Ascending aorta (tissue), 2 donors: ENCODE measurements around the gene WFDC1. TPM values are rescaled to one million over a fixed set of nuclear protein-coding genes. Genes with fewer than 3 reads are reported as not detected.

Source experiments
- DNase-seq, 2 donors: peaks; one replicate each; pipeline ENCODE4 v3.0.0-alpha.2; 2019; ENCODE audit warnings: low spot score in 2 of 2
- H3K27ac ChIP-seq, 2 donors: fragments of 200-600 bp; sonication (generic); one replicate each; pipeline ENCODE4 v1.5.1; 2016 to 2017; ENCODE audit warnings: mild to moderate bottlenecking in 1 of 2
- H3K27me3 ChIP-seq: fragments of 200-600 bp; sonication (generic); one replicate; pipeline ENCODE4 v1.5.1; 2017
- H3K36me3 ChIP-seq, 2 donors: fragments of 200-600 bp; sonication (generic); one replicate each; pipeline ENCODE4 v1.5.1; 2016
- H3K4me1 ChIP-seq, 2 donors: fragments of 200-600 bp; sonication (generic); one replicate each; pipeline ENCODE4 v1.5.1; 2016 to 2017; ENCODE audit warnings: mild to moderate bottlenecking in 1 of 2
- H3K4me3 ChIP-seq, 2 donors: fragments of 200-600 bp; sonication (generic); one replicate each; pipeline ENCODE4 v1.5.1; 2016 to 2017; ENCODE audit warnings: mild to moderate bottlenecking in 1 of 2
- H3K9me3 ChIP-seq, 2 donors: fragments of 200-600 bp; sonication (generic); one replicate each; pipeline ENCODE4 v1.5.1; 2016
- CTCF ChIP-seq, 3 experiments: fragments of 200-600 bp in 2 of 3; fragments of 450-650 bp in 1 of 3; sonication (generic) in 2 of 3; IDR thresholded peaks; one replicate each; pipeline ENCODE4 v1.5.1; 2016 to 2019; ENCODE audit warnings: antibody characterized with exemption in 3 of 3, mild to moderate bottlenecking in 1 of 3, moderate library complexity in 1 of 3
- intact Hi-C: fragments of 100-400 bp; cut with DNase I; formaldehyde crosslinking; loops from one replicate; pipeline ENCODE4 v1.15.1; 2023
- total RNA-seq: library from RNA; depleted of rRNA; stranded (reverse); fragments of >200 nt; gene quantifications from one replicate; pipeline ENCODE4 v1.1.0, GENCODE V29; 2016

The WFDC1 gene
- total RNA-seq, 1 donor from 2014 or later, result 126 TPM

- TF ChIP-seq CTCF (IDR thresholded peaks at IDR 0.05), result no peak
- no peaks in the 10 kb centered on the region for H3K36me3 ChIP-seq
- intact Hi-C loops, result no loop called here
- H3K27me3 ChIP-seq, result no peaks in the 10 kb centered on the region
- no peak for DNase-seq
- no peak overlapping the region for H3K4me3 ChIP-seq
- H3K4me1 ChIP-seq, result peaks cover 0 to 6% of the 10 kb centered on the region in 2 donors
- H3K27ac ChIP-seq, result no peak overlapping the region
- H3K9me3 ChIP-seq, result no peaks in the 10 kb centered on the region
Measured at GRCh38 chr16:84292011-84292410, 2.7 kb upstream of the WFDC1 start.

- DNase-seq, result no peak
- Histone ChIP-seq H3K27me3 (no peaks in the 10 kb centered on the region), H3K27ac (no peak overlapping the region), H3K9me3 (no peaks in the 10 kb centered on the region), H3K36me3 (no peaks in the 10 kb centered on the region), H3K4me3 (no peak overlapping the region), H3K4me1 (peaks cover 0 to 6% of the 10 kb centered on the region in 2 donors)
- intact Hi-C loops, result no loop called here
- no peak for TF ChIP-seq CTCF (IDR thresholded peaks at IDR 0.05)
Measured at GRCh38 chr16:84293406-84293805, 1.3 kb upstream of the WFDC1 start.

- no peaks in the 10 kb centered on the region for H3K9me3 ChIP-seq
- no peak for TF ChIP-seq CTCF (IDR thresholded peaks at IDR 0.05)
- DNase-seq, result no peak
- H3K27me3 ChIP-seq, result no peaks in the 10 kb centered on the region
- intact Hi-C loops, result no loop called here
- no peak overlapping the region for H3K27ac ChIP-seq
- peaks cover 0 to 6% of the 10 kb centered on the region in 2 donors for H3K4me1 ChIP-seq
- H3K4me3 ChIP-seq, result peak overlapping the region; percentile 44 to 46
- no peaks in the 10 kb centered on the region for H3K36me3 ChIP-seq
Measured at GRCh38 chr16:84294117-84294516, 561 bp upstream of the WFDC1 start.

GRCh38 chr16:84295203-84295860, 654 bp downstream of the WFDC1 start:
- DNase-seq, result no peak
- H3K9me3 ChIP-seq, result no peaks in the 10 kb centered on the region
- TF ChIP-seq CTCF (IDR thresholded peaks at IDR 0.05), result no peak
- H3K4me1 ChIP-seq, result peaks cover 0 to 6% of the 10 kb centered on the region in 2 donors
- H3K36me3 ChIP-seq, result no peaks in the 10 kb centered on the region
- peak overlapping the region; percentile 44 to 46 for H3K4me3 ChIP-seq
- no peaks in the 10 kb centered on the region for H3K27me3 ChIP-seq
- peak overlapping the region; percentile 19 to 54 for H3K27ac ChIP-seq
- intact Hi-C loops, result no loop called here

- Histone ChIP-seq H3K27ac (no peak overlapping the region), H3K36me3 (no peaks in the 10 kb centered on the region), H3K9me3 (no peaks in the 10 kb centered on the region), H3K4me1 (peaks cover 0 to 9% of the 10 kb centered on the region in 2 donors), H3K4me3 (no peak overlapping the region), H3K27me3 (no peaks in the 10 kb centered on the region)
- DNase-seq, result no peak
- intact Hi-C loops, result no loop called here
- no peak for TF ChIP-seq CTCF (IDR thresholded peaks at IDR 0.05)
Measured at GRCh38 chr16:84298376-84298899, 3.8 kb downstream of the WFDC1 start.
